ENCODE measurements around the gene PIKFYVE. TPM values are rescaled to one million over a fixed set of nuclear protein-coding genes. Genes with fewer than 3 reads are reported as not detected.
"Not testable (repeated sequence)": the region's sequence is repeated elsewhere in the genome, so short reads cannot be mapped to it uniquely, and the experiment has no call there.

PIKFYVE gene
- total RNA-seq (43.5 TPM), polyA plus RNA-seq (1 to 10 TPM; 5.2 to 7.6 (median 5.9) TPM)

- Mint-ChIP-seq H3K9me3 (no peaks in the 10 kb centered on the region), H3K4me1 (peaks cover 6 to 59% (median 38%) of the 10 kb centered on the region in 4 donors)
Measured at GRCh38 chr2:208265801-208266552, at the start of gene PIKFYVE. TSS of gene PIKFYVE (plus strand) at chr2:208266255. CDS start at chr2:208271520, 5,265 bp downstream.

GRCh38 chr2:208221873-208222272, 44.2 kb upstream of the PIKFYVE start:
- not testable (repeated sequence) for H3K27ac Mint-ChIP-seq; H3K4me3 Mint-ChIP-seq; ATAC-seq (ENCODE audit: low read depth in 2 of 2); DNase-seq; H3K27ac ChIP-seq (ENCODE audit: insufficient read depth, low read length, poor library complexity, severe bottlenecking); H3K4me1 Mint-ChIP-seq; H3K4me1 ChIP-seq (ENCODE audit: control insufficient read depth, insufficient read depth, low read length, poor library complexity, severe bottlenecking); H3K27me3 ChIP-seq (ENCODE audit: control insufficient read depth, insufficient read depth, low read length); H3K9me3 ChIP-seq (ENCODE audit: control insufficient read depth in 2 of 2, low read length in 2 of 2); H3K9me3 Mint-ChIP-seq; H3K4me3 ChIP-seq (ENCODE audit: low read depth, low read length); H3K36me3 ChIP-seq (ENCODE audit: control insufficient read depth, insufficient read depth, low read length); H3K36me3 Mint-ChIP-seq
- peaks cover 23% of the 10 kb centered on the region for H3K27me3 Mint-ChIP-seq

More at GRCh38 chr2:208265801-208266552, at the start of gene PIKFYVE:
- Histone ChIP-seq H3K27me3 (ENCODE audit: control insufficient read depth, insufficient read depth, low read length) (no peaks in the 10 kb centered on the region), H3K27ac (ENCODE audit: insufficient read depth, low read length, poor library complexity, severe bottlenecking) (peak within 1 kb of the TSS; percentile 87), H3K36me3 (ENCODE audit: control insufficient read depth, insufficient read depth, low read length) (no peaks in the 10 kb centered on the region), H3K4me3 (ENCODE audit: low read depth, low read length) (peak within 1 kb of the TSS; percentile 98), H3K4me1 (ENCODE audit: control insufficient read depth, insufficient read depth, low read length, poor library complexity, severe bottlenecking) (peaks cover 44% of the 10 kb centered on the region), H3K9me3 (ENCODE audit: control insufficient read depth in 2 of 2, low read length in 2 of 2) (no peaks in the 10 kb centered on the region)
- Mint-ChIP-seq H3K27ac (peak within 1 kb of the TSS; percentile 95 to 99 (median 96)), H3K36me3 (peaks cover under 1% of the 10 kb centered on the region), H3K27me3 (peaks cover 6% of the 10 kb centered on the region), H3K4me3 (peak within 1 kb of the TSS; percentile 96 to 99 (median 98))
- ATAC-seq (ENCODE audit: low read depth in 2 of 2) (peak; percentile 83 to 85), DNase-seq (peak; percentile 80 to 97 (median 84))

- DNase-seq (no peak), ATAC-seq (ENCODE audit: low read depth in 2 of 2) (no peak)
- H3K9me3 Mint-ChIP-seq, result no peaks in the 10 kb centered on the region
- Histone ChIP-seq H3K36me3 (ENCODE audit: control insufficient read depth, insufficient read depth, low read length) (no peaks in the 10 kb centered on the region), H3K4me1 (ENCODE audit: control insufficient read depth, insufficient read depth, low read length, poor library complexity, severe bottlenecking) (no peaks in the 10 kb centered on the region), H3K27ac (ENCODE audit: insufficient read depth, low read length, poor library complexity, severe bottlenecking) (no peak overlapping the region), H3K9me3 (ENCODE audit: control insufficient read depth in 2 of 2, low read length in 2 of 2) (no peaks in the 10 kb centered on the region), H3K27me3 (ENCODE audit: control insufficient read depth, insufficient read depth, low read length) (no peaks in the 10 kb centered on the region), H3K4me3 (ENCODE audit: low read depth, low read length) (no peak overlapping the region)
- H3K4me3 Mint-ChIP-seq, result no peak overlapping the region
- H3K4me1 Mint-ChIP-seq, result no peaks in the 10 kb centered on the region
- no peak overlapping the region for H3K27ac Mint-ChIP-seq
- peaks cover 23% of the 10 kb centered on the region for H3K27me3 Mint-ChIP-seq
- H3K36me3 Mint-ChIP-seq, result no peaks in the 10 kb centered on the region
Measured at GRCh38 chr2:208222351-208222750, 43.7 kb upstream of the PIKFYVE start.

GRCh38 chr2:208224802-208225201, 41.3 kb upstream of the PIKFYVE start:
- Histone ChIP-seq H3K27ac (ENCODE audit: insufficient read depth, low read length, poor library complexity, severe bottlenecking) (no peak overlapping the region), H3K36me3 (ENCODE audit: control insufficient read depth, insufficient read depth, low read length) (no peaks in the 10 kb centered on the region), H3K4me3 (ENCODE audit: low read depth, low read length) (no peak overlapping the region), H3K27me3 (ENCODE audit: control insufficient read depth, insufficient read depth, low read length) (no peaks in the 10 kb centered on the region), H3K4me1 (ENCODE audit: control insufficient read depth, insufficient read depth, low read length, poor library complexity, severe bottlenecking) (no peaks in the 10 kb centered on the region), H3K9me3 (ENCODE audit: control insufficient read depth in 2 of 2, low read length in 2 of 2) (no peaks in the 10 kb centered on the region)
- ATAC-seq (ENCODE audit: low read depth in 2 of 2) (no peak), DNase-seq (no peak)
- Mint-ChIP-seq H3K4me3 (no peak overlapping the region), H3K9me3 (no peaks in the 10 kb centered on the region), H3K27ac (no peak overlapping the region), H3K27me3 (peaks cover 27% of the 10 kb centered on the region), H3K36me3 (no peaks in the 10 kb centered on the region), H3K4me1 (peaks cover 0 to 3% (median 0%) of the 10 kb centered on the region in 4 donors)

GRCh38 chr2:208227581-208228232, 38.3 kb upstream of the PIKFYVE start:
- Histone ChIP-seq H3K27me3 (ENCODE audit: control insufficient read depth, insufficient read depth, low read length) (no peaks in the 10 kb centered on the region), H3K4me3 (ENCODE audit: low read depth, low read length) (no peak overlapping the region), H3K4me1 (ENCODE audit: control insufficient read depth, insufficient read depth, low read length, poor library complexity, severe bottlenecking) (no peaks in the 10 kb centered on the region), H3K9me3 (ENCODE audit: control insufficient read depth in 2 of 2, low read length in 2 of 2) (peaks cover 0 to 10% of the 10 kb centered on the region in 2 experiments), H3K27ac (ENCODE audit: insufficient read depth, low read length, poor library complexity, severe bottlenecking) (no peak overlapping the region), H3K36me3 (ENCODE audit: control insufficient read depth, insufficient read depth, low read length) (no peaks in the 10 kb centered on the region)
- peaks cover 0 to 3% (median 0%) of the 10 kb centered on the region in 4 donors for H3K4me1 Mint-ChIP-seq
- H3K27me3 Mint-ChIP-seq, result peaks cover 12% of the 10 kb centered on the region
- H3K27ac Mint-ChIP-seq, result no peak overlapping the region
- no peak overlapping the region for H3K4me3 Mint-ChIP-seq
- no peaks in the 10 kb centered on the region for H3K36me3 Mint-ChIP-seq
- peaks cover 0 to 12% (median 4%) of the 10 kb centered on the region in 7 donors for H3K9me3 Mint-ChIP-seq
- DNase-seq (no peak), ATAC-seq (ENCODE audit: low read depth in 2 of 2) (no peak)

GRCh38 chr2:208228476-208228875, 37.6 kb upstream of the PIKFYVE start:
- Histone ChIP-seq H3K4me1 (ENCODE audit: control insufficient read depth, insufficient read depth, low read length, poor library complexity, severe bottlenecking) (no peaks in the 10 kb centered on the region), H3K4me3 (ENCODE audit: low read depth, low read length) (no peak overlapping the region), H3K27me3 (ENCODE audit: control insufficient read depth, insufficient read depth, low read length) (no peaks in the 10 kb centered on the region), H3K27ac (ENCODE audit: insufficient read depth, low read length, poor library complexity, severe bottlenecking) (no peak overlapping the region), H3K9me3 (ENCODE audit: control insufficient read depth in 2 of 2, low read length in 2 of 2) (peaks cover 0 to 12% of the 10 kb centered on the region in 2 experiments), H3K36me3 (ENCODE audit: control insufficient read depth, insufficient read depth, low read length) (no peaks in the 10 kb centered on the region)
- Mint-ChIP-seq H3K4me1 (peaks cover 0 to 3% (median 0%) of the 10 kb centered on the region in 4 donors), H3K27ac (no peak overlapping the region), H3K4me3 (no peak overlapping the region), H3K36me3 (no peaks in the 10 kb centered on the region), H3K9me3 (peaks cover 0 to 12% (median 4%) of the 10 kb centered on the region in 7 donors), H3K27me3 (peaks cover 6% of the 10 kb centered on the region)
- no peak for DNase-seq
- no peak for ATAC-seq (ENCODE audit: low read depth in 2 of 2)

GRCh38 chr2:208234786-208235185, 31.3 kb upstream of the PIKFYVE start:
- Histone ChIP-seq H3K9me3 (ENCODE audit: control insufficient read depth in 2 of 2, low read length in 2 of 2) (peaks cover 0 to 14% of the 10 kb centered on the region in 2 experiments), H3K27ac (ENCODE audit: insufficient read depth, low read length, poor library complexity, severe bottlenecking) (no peak overlapping the region), H3K27me3 (ENCODE audit: control insufficient read depth, insufficient read depth, low read length) (no peaks in the 10 kb centered on the region), H3K36me3 (ENCODE audit: control insufficient read depth, insufficient read depth, low read length) (peaks cover 22% of the 10 kb centered on the region), H3K4me3 (ENCODE audit: low read depth, low read length) (no peak overlapping the region), H3K4me1 (ENCODE audit: control insufficient read depth, insufficient read depth, low read length, poor library complexity, severe bottlenecking) (no peaks in the 10 kb centered on the region)
- peaks cover 40% of the 10 kb centered on the region for H3K36me3 Mint-ChIP-seq
- ATAC-seq (ENCODE audit: low read depth in 2 of 2), result no peak
- no peaks in the 10 kb centered on the region for H3K4me1 Mint-ChIP-seq
- no peak overlapping the region for H3K4me3 Mint-ChIP-seq
- no peak overlapping the region for H3K27ac Mint-ChIP-seq
- peaks cover 0 to 12% (median 6%) of the 10 kb centered on the region in 7 donors for H3K9me3 Mint-ChIP-seq
- no peak for DNase-seq
- no peaks in the 10 kb centered on the region for H3K27me3 Mint-ChIP-seq

Measured in CD4-positive, CD25-positive, alpha-beta regulatory T cell (primary cell).